Measurements from ENCODE around the gene PDLIM4. TPM values are rescaled to one million over a fixed set of nuclear protein-coding genes. Genes with fewer than 3 reads are reported as not detected.

Gene PDLIM4
- total and polyA plus RNA-seq, 2 experiments from 2014 or later, result 25.2 to 31.8 TPM

DNA sequence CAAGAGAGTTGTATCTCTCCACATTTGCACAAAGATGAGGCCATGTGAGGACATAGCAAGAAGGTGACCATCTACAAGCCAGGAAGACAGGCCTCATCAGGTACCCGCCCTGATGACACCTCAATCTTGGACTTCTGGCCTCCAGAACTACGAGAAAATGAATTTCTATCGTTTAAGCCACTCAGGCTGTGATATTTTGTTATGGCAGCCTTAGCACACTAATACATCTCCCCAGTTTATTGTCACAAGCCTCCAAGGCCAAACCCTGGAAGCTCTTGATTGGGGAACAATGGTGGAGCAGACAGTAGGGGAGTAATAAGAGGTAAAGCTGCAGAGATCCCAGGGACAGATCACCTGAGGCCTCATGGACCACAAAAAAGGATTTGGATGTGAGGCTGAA, 22.2 kb upstream of the PDLIM4 start:
- no peak overlapping the region for H3K27ac ChIP-seq (ENCODE audit: low read depth)
- H3K79me2 ChIP-seq (replicated peaks; ENCODE audit: insufficient read depth), result no peaks in the 10 kb centered on the region
- Mint-ChIP-seq H3K36me3 (ENCODE audit: low read depth) (no peaks in the 10 kb centered on the region), H3K9me3 (no peaks in the 10 kb centered on the region), H3K27me3 (ENCODE audit: insufficient read depth, low read depth, poor library complexity) (peaks cover 8% of the 10 kb centered on the region), H3K27ac (no peak overlapping the region), H3K4me1 (no peaks in the 10 kb centered on the region), H3K4me3 (no peak overlapping the region)
- no peaks in the 10 kb centered on the region for H3K27me3 ChIP-seq (ENCODE audit: insufficient read depth)
- H4K20me1 ChIP-seq (replicated peaks; ENCODE audit: insufficient read depth), result no peaks in the 10 kb centered on the region
- no peak overlapping the region for H2AFZ ChIP-seq
- H3K4me3 ChIP-seq, result no peak overlapping the region
- DNase-seq (ENCODE audit: low spot score), result no peak
- no peaks in the 10 kb centered on the region for H3F3A ChIP-seq (replicated peaks; ENCODE audit: low read depth)
- H3K36me3 ChIP-seq (ENCODE audit: insufficient read depth), result no peaks in the 10 kb centered on the region
- no peak for ATAC-seq
- TF ChIP-seq ZNF331 (CRISPR knock-in tag; IDR thresholded peaks at IDR 0.05; ENCODE audit: low read depth) (no peak), ZNF462 (CRISPR knock-in tag; IDR thresholded peaks at IDR 0.05) (no peak), EZH2 (IDR thresholded peaks at IDR 0.05; ENCODE audit: low read depth, unreplicated experiment) (no peak), CREB1 (CRISPR knock-in tag; IDR thresholded peaks at IDR 0.05; ENCODE audit: low read depth) (no peak), POLR2AphosphoS5 (IDR thresholded peaks at IDR 0.05; ENCODE audit: low read depth) (no peak), JUNB (IDR thresholded peaks at IDR 0.05; ENCODE audit: unreplicated experiment) (no peak)
- TF ChIP-seq, protein P1, sequence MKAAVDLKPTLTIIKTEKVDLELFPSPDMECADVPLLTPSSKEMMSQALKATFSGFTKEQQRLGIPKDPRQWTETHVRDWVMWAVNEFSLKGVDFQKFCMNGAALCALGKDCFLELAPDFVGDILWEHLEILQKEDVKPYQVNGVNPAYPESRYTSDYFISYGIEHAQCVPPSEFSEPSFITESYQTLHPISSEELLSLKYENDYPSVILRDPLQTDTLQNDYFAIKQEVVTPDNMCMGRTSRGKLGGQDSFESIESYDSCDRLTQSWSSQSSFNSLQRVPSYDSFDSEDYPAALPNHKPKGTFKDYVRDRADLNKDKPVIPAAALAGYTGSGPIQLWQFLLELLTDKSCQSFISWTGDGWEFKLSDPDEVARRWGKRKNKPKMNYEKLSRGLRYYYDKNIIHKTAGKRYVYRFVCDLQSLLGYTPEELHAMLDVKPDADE (IDR thresholded peaks at IDR 0.05), result no peak
- TF ChIP-seq, protein P2, sequence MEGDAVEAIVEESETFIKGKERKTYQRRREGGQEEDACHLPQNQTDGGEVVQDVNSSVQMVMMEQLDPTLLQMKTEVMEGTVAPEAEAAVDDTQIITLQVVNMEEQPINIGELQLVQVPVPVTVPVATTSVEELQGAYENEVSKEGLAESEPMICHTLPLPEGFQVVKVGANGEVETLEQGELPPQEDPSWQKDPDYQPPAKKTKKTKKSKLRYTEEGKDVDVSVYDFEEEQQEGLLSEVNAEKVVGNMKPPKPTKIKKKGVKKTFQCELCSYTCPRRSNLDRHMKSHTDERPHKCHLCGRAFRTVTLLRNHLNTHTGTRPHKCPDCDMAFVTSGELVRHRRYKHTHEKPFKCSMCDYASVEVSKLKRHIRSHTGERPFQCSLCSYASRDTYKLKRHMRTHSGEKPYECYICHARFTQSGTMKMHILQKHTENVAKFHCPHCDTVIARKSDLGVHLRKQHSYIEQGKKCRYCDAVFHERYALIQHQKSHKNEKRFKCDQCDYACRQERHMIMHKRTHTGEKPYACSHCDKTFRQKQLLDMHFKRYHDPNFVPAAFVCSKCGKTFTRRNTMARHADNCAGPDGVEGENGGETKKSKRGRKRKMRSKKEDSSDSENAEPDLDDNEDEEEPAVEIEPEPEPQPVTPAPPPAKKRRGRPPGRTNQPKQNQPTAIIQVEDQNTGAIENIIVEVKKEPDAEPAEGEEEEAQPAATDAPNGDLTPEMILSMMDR (conservative IDR thresholded peaks at IDR 0.05; ENCODE audit: low read depth in 2 of 2), result no peak
- no peak overlapping the region for H3K4me2 ChIP-seq
- H3K9me2 ChIP-seq (ENCODE audit: insufficient read depth), result no peaks in the 10 kb centered on the region
- no peaks in the 10 kb centered on the region for H3K4me1 ChIP-seq (ENCODE audit: insufficient read depth)

All from GM23338 (cell line).